ENCODE data around the gene ANKS6.

- TF ChIP-seq CTCF (IDR thresholded peaks at IDR 0.05; ENCODE audit: borderline replicate concordance, extremely low read depth, low read length, poor library complexity, severe bottlenecking) = no peak
- TF ChIP-seq EZH2 (IDR thresholded peaks at IDR 0.05; ENCODE audit: borderline replicate concordance, low read depth, low read length, severe bottlenecking) = no peak
These were observed 41.2 kb downstream of the ANKS6 start for GRCh38 chr9:98755006-98755618.

Data from DND-41 (cell line).